K562 (cell line): ENCODE data around the gene HIGD1C.

Experiments used
- EGR1 ChIP-seq: fragments of 450-650 bp; conservative IDR thresholded peaks from 2 replicates; pipeline ENCODE4 v1.6.1; 2017; ENCODE audit warnings: mild to moderate bottlenecking
- POLR2AphosphoS5 ChIP-seq: IDR thresholded peaks from 2 replicates; pipeline ENCODE4 v1.6.1; 2011; ENCODE audit warnings: mild to moderate bottlenecking, low read depth, low read length, moderate library complexity; ENCODE audit not compliant: control insufficient read depth, insufficient read depth
- RUNX1 ChIP-seq: sonication (generic); IDR thresholded peaks from 2 replicates; pipeline ENCODE4 v1.6.1; 2016; ENCODE audit warnings: antibody characterized with exemption, low read depth
- TF ChIP-seq, protein P1 (sequence below): fragments of 450-650 bp; conservative IDR thresholded peaks from 2 replicates; pipeline ENCODE4 v1.6.1; 2016; ENCODE audit warnings: missing genetic modification characterization, low read depth, mild to moderate bottlenecking, missing compliant biosample characterization, moderate library complexity
- TF ChIP-seq, protein P2 (sequence below), 3 experiments: IDR thresholded peaks in 2 of 3; conservative IDR thresholded peaks in 1 of 3; 2 replicates each; pipeline ENCODE4 v1.5.1; 2011 to 2012; ENCODE audit warnings: low read length in 3 of 3, mild to moderate bottlenecking in 3 of 3, control low read depth in 2 of 3, improper control_type of control experiment in 1 of 3, inconsistent platforms in 1 of 3, low read depth in 1 of 3, mixed read lengths in 1 of 3, moderate library complexity in 1 of 3; ENCODE audit not compliant: insufficient read depth in 2 of 3

GRCh38 chr12:50925342-50925651 is 27.0 kb upstream of the HIGD1C start:
- TF ChIP-seq, protein P1, sequence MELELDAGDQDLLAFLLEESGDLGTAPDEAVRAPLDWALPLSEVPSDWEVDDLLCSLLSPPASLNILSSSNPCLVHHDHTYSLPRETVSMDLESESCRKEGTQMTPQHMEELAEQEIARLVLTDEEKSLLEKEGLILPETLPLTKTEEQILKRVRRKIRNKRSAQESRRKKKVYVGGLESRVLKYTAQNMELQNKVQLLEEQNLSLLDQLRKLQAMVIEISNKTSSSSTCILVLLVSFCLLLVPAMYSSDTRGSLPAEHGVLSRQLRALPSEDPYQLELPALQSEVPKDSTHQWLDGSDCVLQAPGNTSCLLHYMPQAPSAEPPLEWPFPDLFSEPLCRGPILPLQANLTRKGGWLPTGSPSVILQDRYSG (tag), result no peak
- TF ChIP-seq RUNX1, result no peak
- no peak for TF ChIP-seq EGR1
- no peak for TF ChIP-seq POLR2AphosphoS5
- TF ChIP-seq, protein P2, sequence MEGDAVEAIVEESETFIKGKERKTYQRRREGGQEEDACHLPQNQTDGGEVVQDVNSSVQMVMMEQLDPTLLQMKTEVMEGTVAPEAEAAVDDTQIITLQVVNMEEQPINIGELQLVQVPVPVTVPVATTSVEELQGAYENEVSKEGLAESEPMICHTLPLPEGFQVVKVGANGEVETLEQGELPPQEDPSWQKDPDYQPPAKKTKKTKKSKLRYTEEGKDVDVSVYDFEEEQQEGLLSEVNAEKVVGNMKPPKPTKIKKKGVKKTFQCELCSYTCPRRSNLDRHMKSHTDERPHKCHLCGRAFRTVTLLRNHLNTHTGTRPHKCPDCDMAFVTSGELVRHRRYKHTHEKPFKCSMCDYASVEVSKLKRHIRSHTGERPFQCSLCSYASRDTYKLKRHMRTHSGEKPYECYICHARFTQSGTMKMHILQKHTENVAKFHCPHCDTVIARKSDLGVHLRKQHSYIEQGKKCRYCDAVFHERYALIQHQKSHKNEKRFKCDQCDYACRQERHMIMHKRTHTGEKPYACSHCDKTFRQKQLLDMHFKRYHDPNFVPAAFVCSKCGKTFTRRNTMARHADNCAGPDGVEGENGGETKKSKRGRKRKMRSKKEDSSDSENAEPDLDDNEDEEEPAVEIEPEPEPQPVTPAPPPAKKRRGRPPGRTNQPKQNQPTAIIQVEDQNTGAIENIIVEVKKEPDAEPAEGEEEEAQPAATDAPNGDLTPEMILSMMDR (IDR thresholded peaks at IDR 0.05 in 2 of 3, conservative IDR thresholded peaks at IDR 0.05 in 1 of 3; ENCODE audit: insufficient read depth in 2 of 3, low read depth in 1 of 3, low read length in 3 of 3), result no peak
